ENCODE data around the gene NECTIN2.
"Not testable (repeated sequence)": the region's sequence is repeated elsewhere in the genome, so short reads cannot be mapped to it uniquely, and the experiment has no call there.

NECTIN2 gene

GRCh38 chr19:44876930-44877535, 30.9 kb downstream of the NECTIN2 start:
- no peaks in the 10 kb centered on the region for H4K20me1 ChIP-seq (ENCODE audit: insufficient read depth, low read length)
- H3K27me3 ChIP-seq (ENCODE audit: low read depth, low read length) = peaks cover 13% of the 10 kb centered on the region; the same call in 1 of the 2 replicates
- H3K27ac ChIP-seq (ENCODE audit: low read length) = no peak overlapping the region
- no peak overlapping the region for H2AFZ ChIP-seq (ENCODE audit: low read depth, low read length)
- H3K4me1 ChIP-seq (ENCODE audit: low read length) = no peaks in the 10 kb centered on the region
- no peaks in the 10 kb centered on the region for H3K79me2 ChIP-seq (ENCODE audit: low read length)
- no peaks in the 10 kb centered on the region for H3K36me3 ChIP-seq (replicated peaks; ENCODE audit: low read depth, low read length)
- TF ChIP-seq EZH2phosphoT487 (IDR thresholded peaks at IDR 0.05; ENCODE audit: low read depth) = no peak
- TF ChIP-seq CTCF (IDR thresholded peaks at IDR 0.05; ENCODE audit: low read depth, low read length) = no peak
- no peaks in the 10 kb centered on the region for H3K9me3 ChIP-seq (ENCODE audit: insufficient read depth, low read length)
- H3K9ac ChIP-seq (ENCODE audit: low read length) = no peak overlapping the region
- H3K4me3 ChIP-seq (ENCODE audit: low read length) = no peak overlapping the region
- no peak overlapping the region for H3K4me2 ChIP-seq (ENCODE audit: low read length)

GRCh38 chr19:44878120-44878865, 32.2 kb downstream of the NECTIN2 start:
- Histone ChIP-seq H3K4me1 (ENCODE audit: low read length) (no peaks in the 10 kb centered on the region), H3K4me2 (ENCODE audit: low read length) (no peak overlapping the region)

GRCh38 chr19:44879309-44880065, 33.4 kb downstream of the NECTIN2 start:
- Histone ChIP-seq H2AFZ (ENCODE audit: low read depth, low read length) (0 out of 2 replicates have a peak overlapping the region, but pooled peaks have one; percentile 18), H3K27ac (ENCODE audit: low read length) (no peak overlapping the region), H3K4me2 (ENCODE audit: low read length) (no peak overlapping the region), H3K9ac (ENCODE audit: low read length) (no peak overlapping the region), H3K9me3 (ENCODE audit: insufficient read depth, low read length) (no peaks in the 10 kb centered on the region), H3K4me1 (ENCODE audit: low read length) (no peaks in the 10 kb centered on the region), H4K20me1 (ENCODE audit: insufficient read depth, low read length) (no peaks in the 10 kb centered on the region), H3K36me3 (replicated peaks; ENCODE audit: low read depth, low read length) (no peaks in the 10 kb centered on the region), H3K79me2 (ENCODE audit: low read length) (no peaks in the 10 kb centered on the region), H3K4me3 (ENCODE audit: low read length) (no peak overlapping the region), H3K27me3 (ENCODE audit: low read depth, low read length) (peaks cover 13% of the 10 kb centered on the region; the same call in 1 of the 2 replicates)
- TF ChIP-seq CTCF (IDR thresholded peaks at IDR 0.05; ENCODE audit: low read depth, low read length) (no peak), EZH2phosphoT487 (IDR thresholded peaks at IDR 0.05; ENCODE audit: low read depth) (no peak)

More at GRCh38 chr19:44878120-44878865, 32.2 kb downstream of the NECTIN2 start:
- Histone ChIP-seq H4K20me1 (ENCODE audit: insufficient read depth, low read length) (no peaks in the 10 kb centered on the region), H3K4me3 (ENCODE audit: low read length) (no peak overlapping the region), H3K9me3 (ENCODE audit: insufficient read depth, low read length) (no peaks in the 10 kb centered on the region), H3K36me3 (replicated peaks; ENCODE audit: low read depth, low read length) (no peaks in the 10 kb centered on the region), H3K79me2 (ENCODE audit: low read length) (no peaks in the 10 kb centered on the region), H3K27me3 (ENCODE audit: low read depth, low read length) (peaks cover 13% of the 10 kb centered on the region; the same call in 1 of the 2 replicates), H3K9ac (ENCODE audit: low read length) (no peak overlapping the region), H3K27ac (ENCODE audit: low read length) (no peak overlapping the region), H2AFZ (ENCODE audit: low read depth, low read length) (no peak overlapping the region)
- TF ChIP-seq CTCF (IDR thresholded peaks at IDR 0.05; ENCODE audit: low read depth, low read length) (no peak), EZH2phosphoT487 (IDR thresholded peaks at IDR 0.05; ENCODE audit: low read depth) (no peak)

DNA sequence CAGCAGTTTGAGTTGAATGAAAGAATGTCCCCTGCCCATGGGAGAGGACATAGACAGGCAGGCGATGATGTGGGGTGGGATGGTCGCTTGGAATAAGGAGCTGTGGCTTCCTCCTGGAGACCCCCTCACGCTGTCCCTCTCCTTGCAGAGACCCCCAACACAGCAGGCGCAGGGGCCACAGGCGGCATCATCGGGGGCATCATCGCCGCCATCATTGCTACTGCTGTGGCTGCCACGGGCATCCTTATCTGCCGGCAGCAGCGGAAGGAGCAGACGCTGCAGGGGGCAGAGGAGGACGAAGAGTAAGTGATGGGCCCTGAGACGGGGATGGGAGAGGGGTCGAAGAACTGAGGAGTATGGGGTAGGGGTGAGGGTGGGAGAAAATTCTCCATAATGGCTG, 36.0 kb downstream of the NECTIN2 start:
- Histone ChIP-seq H3K4me1 (ENCODE audit: low read length) (no peaks in the 10 kb centered on the region), H3K9ac (ENCODE audit: low read length) (no peak overlapping the region), H3K27ac (ENCODE audit: low read length) (no peak overlapping the region), H3K27me3 (ENCODE audit: low read depth, low read length) (0 out of 2 replicates have a peak, but pooled peaks cover 9% of the 10 kb centered on the region), H3K4me2 (ENCODE audit: low read length) (no peak overlapping the region), H3K4me3 (ENCODE audit: low read length) (no peak overlapping the region), H2AFZ (ENCODE audit: low read depth, low read length) (no peak overlapping the region), H3K79me2 (ENCODE audit: low read length) (no peaks in the 10 kb centered on the region), H4K20me1 (ENCODE audit: insufficient read depth, low read length) (no peaks in the 10 kb centered on the region), H3K9me3 (ENCODE audit: insufficient read depth, low read length) (no peaks in the 10 kb centered on the region), H3K36me3 (replicated peaks; ENCODE audit: low read depth, low read length) (no peaks in the 10 kb centered on the region)
- no peak for TF ChIP-seq EZH2phosphoT487 (IDR thresholded peaks at IDR 0.05; ENCODE audit: low read depth)
- no peak for TF ChIP-seq CTCF (IDR thresholded peaks at IDR 0.05; ENCODE audit: low read depth, low read length)

DNA sequence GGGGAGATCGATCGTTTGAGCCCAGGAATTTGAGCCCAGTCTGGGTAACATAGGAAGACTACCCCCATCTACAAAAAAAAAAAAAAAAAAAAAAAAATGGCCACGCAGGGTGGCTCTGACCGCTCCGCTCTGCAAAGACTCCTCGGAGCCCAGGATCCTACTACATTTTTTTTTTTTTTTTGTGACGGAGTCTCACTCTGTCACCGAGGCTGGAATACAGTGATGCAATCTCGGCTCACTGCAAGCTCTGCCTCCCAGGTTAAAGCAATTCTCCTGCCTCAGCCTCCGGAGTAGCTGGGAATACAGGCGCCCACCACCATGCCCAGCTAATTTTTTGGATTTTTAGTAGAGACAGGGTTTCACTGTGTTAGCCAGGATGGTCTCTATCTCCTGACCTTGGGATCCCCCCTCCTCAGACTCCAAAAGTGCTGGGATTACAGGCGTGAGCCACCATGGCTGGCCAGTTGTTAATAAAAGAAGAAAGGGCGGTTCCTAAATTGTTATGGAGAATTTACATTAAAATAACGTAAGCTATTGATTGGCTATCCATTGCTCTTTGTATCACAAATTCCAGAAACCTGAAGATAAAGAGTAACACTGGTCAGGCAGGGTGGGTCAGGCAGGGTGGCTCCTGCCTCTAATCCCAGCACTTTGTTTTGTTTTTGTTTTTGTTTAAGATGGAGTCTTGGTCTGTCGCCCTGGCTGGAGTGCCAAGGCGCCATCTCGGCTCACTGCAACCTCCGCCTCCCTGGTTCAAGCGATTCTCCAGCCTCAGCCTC, 36.7 kb downstream of the NECTIN2 start:
- not testable (repeated sequence) for H3K27me3 ChIP-seq (ENCODE audit: low read depth, low read length); H3K9me3 ChIP-seq (ENCODE audit: insufficient read depth, low read length)

More for the DNA sequence above, 36.7 kb downstream of the NECTIN2 start:
- not testable (repeated sequence) for H3K27ac ChIP-seq (ENCODE audit: low read length); H3K4me2 ChIP-seq (ENCODE audit: low read length); H2AFZ ChIP-seq (ENCODE audit: low read depth, low read length); H3K79me2 ChIP-seq (ENCODE audit: low read length); H3K36me3 ChIP-seq (replicated peaks; ENCODE audit: low read depth, low read length); H3K4me3 ChIP-seq (ENCODE audit: low read length); H3K4me1 ChIP-seq (ENCODE audit: low read length); H3K9ac ChIP-seq (ENCODE audit: low read length); H4K20me1 ChIP-seq (ENCODE audit: insufficient read depth, low read length)
